Heart left ventricle (tissue), 16 donors: Measurements from ENCODE around the gene FMOD. TPM values are rescaled to one million over a fixed set of nuclear protein-coding genes. Genes with fewer than 3 reads are reported as not detected.

Experiments
- ATAC-seq, 4 donors: fragments of 200-7000 bp; cut with Tn5 transposase; one replicate each; pipeline ENCODE4 v1.9.1; 2020 to 2022; ENCODE audit warnings: moderate library complexity in 4 of 4, mild to moderate bottlenecking in 3 of 4, moderate number of reproducible peaks in 1 of 4
- DNase-seq, 5 donors: peaks; one replicate each; pipeline ENCODE4 v3.0.0-alpha.2; 2020
- H3K27ac ChIP-seq, 12 donors: fragments of 200-600 bp; sonication (generic) in 4 of 12; one replicate each; pipeline versions ENCODE4 v1.5.0 to v1.8.0; 2016 to 2022; ENCODE audit warnings: mild to moderate bottlenecking in 2 of 12
- H3K27me3 ChIP-seq, 9 donors: fragments of 200-600 bp; sonication (generic) in 2 of 9; one replicate each; pipeline versions ENCODE4 v1.5.1 to v1.8.0; 2016 to 2022; ENCODE audit warnings: mild to moderate bottlenecking in 3 of 9
- H3K36me3 ChIP-seq, 9 donors: fragments of 200-600 bp; sonication (generic) in 2 of 9; one replicate each; pipeline versions ENCODE4 v1.5.0 to v1.8.0; 2018 to 2022; ENCODE audit warnings: mild to moderate bottlenecking in 2 of 9
- H3K4me1 ChIP-seq, 12 donors: fragments of 200-600 bp; sonication (generic) in 4 of 12; one replicate each; pipeline versions ENCODE4 v1.5.0 to v1.8.0; 2016 to 2022; ENCODE audit warnings: mild to moderate bottlenecking in 3 of 12
- H3K4me3 ChIP-seq, 12 donors: fragments of 200-600 bp; sonication (generic) in 4 of 12; one replicate each; pipeline versions ENCODE4 v1.5.0 to v1.8.0; 2017 to 2022; ENCODE audit warnings: mild to moderate bottlenecking in 9 of 12, moderate library complexity in 4 of 12
- H3K9me3 ChIP-seq, 12 donors: fragments of 200-600 bp; sonication (generic) in 4 of 12; one replicate each; pipeline versions ENCODE4 v1.5.0 to v1.8.0; 2016 to 2022; ENCODE audit warnings: mild to moderate bottlenecking in 1 of 12
- POLR2A ChIP-seq, 2 donors: fragments of 450-650 bp; IDR thresholded peaks; one replicate each; pipeline ENCODE4 v1.6.1; 2017; ENCODE audit warnings: antibody characterized with exemption in 2 of 2, mild to moderate bottlenecking in 2 of 2, moderate library complexity in 2 of 2
- WGBS, 4 donors: extraction: QIAGEN DNeasy Blood & Tissue Kit in 2 of 4; methylation state at CpG; one replicate each; pipeline versions ENCODE4 v1.1.5 to v1.1.7; 2013 to 2018; 5-methylcytosine and 5-hydroxymethylcytosine counted together
- intact Hi-C, 10 donors: fragments of 100-400 bp; cut with DNase I; formaldehyde crosslinking; loops; one replicate each; pipeline versions ENCODE4 v1.11.1 to v1.14.2; 2022
- polyA plus RNA-seq, 2 donors: library from polyadenylated mRNA; stranded (reverse); fragments of 200-250 nt; gene quantifications; one replicate each; pipeline ENCODE4 v1.2.3, GENCODE V29; 2013
- total RNA-seq, 9 donors: library from RNA; depleted of rRNA in 2 of 9; stranded (reverse); fragments of >200 nt in 2 of 9; fragmentation: NEBNext Ultra II Directional in 3 of 9; extraction: Animal tissue kit (Norgen Biotek cat#: 25700) in 3 of 9; gene quantifications; one replicate each; pipeline versions ENCODE4 v1.1.0 to v1.2.4, GENCODE V29; 2016 to 2023
- TF ChIP-seq, protein P1 (sequence below), 12 donors: fragments of 200-600 bp; sonication (generic) in 4 of 12; IDR thresholded peaks; one replicate each; pipeline versions ENCODE4 v1.5.0 to v1.8.0; 2018 to 2022; ENCODE audit warnings: antibody characterized with exemption in 12 of 12, mild to moderate bottlenecking in 5 of 12
- donor health status: ischemic (EF 13 %, LVEDD 7.1; RV severe dilation, severe dysfunction).
- donor health status: healthy with polysubstance abuse.
- donor health status: DM: no; HTN: yes; CAD: no.
- donor health status: DM: no; HTN: no; CAD: no.
- donor health status: ischemic (EF 25% LVEDD 6.9; RV normal size, moderate dysfunction).
- donor health status: ischemic (EF 25% LVEDD 5.7; RV mildly dilated, moderate dysfunction).
- donor health status: healthy.
- donor health status: DM: yes; HTN: yes; CAD: no.
- donor health status: ischemic (EF 35%, LVEDD 5.7; RV mildly dilated, moderate dysfunction).
- donor health status: nonischemic (EF 11% LVEDD 7.7; RV severe dilation, severe dysfunction).
- donor health status: DM: yes; HTN: yes; CAD: no.
- donor health status: PGD.
- donor health status: ischemic (EF 29% LVEDD 5.4; RV normal size, mild dysfunction).
- donor health status: nonischemic (EF 23%, LVEDD 6.1; RV moderate dilation, normal function).

The FMOD gene
- total and polyA plus RNA-seq, 11 donors, result 3.0 to 33.2 (median 8.1) TPM

DNA sequence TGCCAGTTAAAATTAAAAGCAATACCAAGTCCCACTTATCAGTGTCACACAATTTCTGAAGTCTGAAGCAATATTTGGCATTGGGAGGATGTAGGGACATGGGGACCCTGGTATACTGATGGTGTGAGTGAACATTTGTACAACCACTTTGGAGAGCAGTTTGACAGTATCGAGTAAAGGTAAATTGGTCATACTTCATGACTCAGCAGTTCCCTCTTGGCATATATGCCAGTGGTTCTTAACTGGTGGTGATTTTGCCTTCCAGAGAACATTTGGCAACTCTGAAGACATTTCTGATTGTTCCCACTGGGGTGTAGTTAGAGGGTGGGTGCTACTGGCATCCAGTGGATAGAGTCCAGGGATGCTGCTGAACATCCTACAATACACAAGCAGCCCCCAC, 19.7 kb downstream of the FMOD start:
- Histone ChIP-seq H3K27me3 (no peaks in the 10 kb centered on the region), H3K4me3 (no peak overlapping the region), H3K4me1 (peaks cover 0 to 30% (median 16%) of the 10 kb centered on the region in 12 donors), H3K36me3 (no peaks in the 10 kb centered on the region), H3K27ac (no peak overlapping the region), H3K9me3 (no peaks in the 10 kb centered on the region)
- 68 to 89% (median 74%) methylated on average over 1 of the region's 1 CpG for WGBS, 4 donors
- intact Hi-C loops, result loop anchor here in 1 of 10 donors (10.0 kb wide), 1 partner anchor 296 kb away; no protein-coding TSS in a partner anchor
- no peak for ATAC-seq
- TF ChIP-seq, protein P1, sequence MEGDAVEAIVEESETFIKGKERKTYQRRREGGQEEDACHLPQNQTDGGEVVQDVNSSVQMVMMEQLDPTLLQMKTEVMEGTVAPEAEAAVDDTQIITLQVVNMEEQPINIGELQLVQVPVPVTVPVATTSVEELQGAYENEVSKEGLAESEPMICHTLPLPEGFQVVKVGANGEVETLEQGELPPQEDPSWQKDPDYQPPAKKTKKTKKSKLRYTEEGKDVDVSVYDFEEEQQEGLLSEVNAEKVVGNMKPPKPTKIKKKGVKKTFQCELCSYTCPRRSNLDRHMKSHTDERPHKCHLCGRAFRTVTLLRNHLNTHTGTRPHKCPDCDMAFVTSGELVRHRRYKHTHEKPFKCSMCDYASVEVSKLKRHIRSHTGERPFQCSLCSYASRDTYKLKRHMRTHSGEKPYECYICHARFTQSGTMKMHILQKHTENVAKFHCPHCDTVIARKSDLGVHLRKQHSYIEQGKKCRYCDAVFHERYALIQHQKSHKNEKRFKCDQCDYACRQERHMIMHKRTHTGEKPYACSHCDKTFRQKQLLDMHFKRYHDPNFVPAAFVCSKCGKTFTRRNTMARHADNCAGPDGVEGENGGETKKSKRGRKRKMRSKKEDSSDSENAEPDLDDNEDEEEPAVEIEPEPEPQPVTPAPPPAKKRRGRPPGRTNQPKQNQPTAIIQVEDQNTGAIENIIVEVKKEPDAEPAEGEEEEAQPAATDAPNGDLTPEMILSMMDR (IDR thresholded peaks at IDR 0.05), result no peak
- TF ChIP-seq POLR2A (IDR thresholded peaks at IDR 0.05), result no peak
- DNase-seq, result no peak

DNA sequence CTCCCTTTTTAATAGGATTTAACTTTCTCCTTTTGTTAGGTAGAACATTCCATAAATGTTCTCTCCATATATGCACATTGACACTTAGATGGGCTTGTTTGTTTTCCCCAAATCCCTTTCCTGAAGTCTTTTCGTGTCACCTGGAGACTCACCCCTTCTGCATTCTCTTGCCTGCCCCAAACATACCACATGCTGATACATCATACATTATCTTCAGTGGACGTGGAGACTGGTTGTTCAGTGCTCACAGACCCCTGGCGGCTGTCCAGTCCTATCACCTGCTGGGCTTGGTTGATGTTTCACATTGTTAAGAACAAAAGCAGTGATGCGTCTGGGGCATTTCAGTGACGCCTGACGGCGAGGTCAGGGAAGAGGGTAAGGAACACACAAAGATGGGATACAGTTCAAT, 22.2 kb downstream of the FMOD start:
- ATAC-seq, result no peak
- Histone ChIP-seq H3K27ac (peak overlapping the region in 4 of 12 donors; percentile 92 to 99 (median 96)), H3K27me3 (no peaks in the 10 kb centered on the region), H3K9me3 (no peaks in the 10 kb centered on the region), H3K4me3 (no peak overlapping the region), H3K36me3 (no peaks in the 10 kb centered on the region), H3K4me1 (peaks cover 0 to 50% (median 40%) of the 10 kb centered on the region in 12 donors)
- WGBS, 4 donors, result 57 to 68% (median 60%) methylated on average over 7 of the region's 7 CpGs
- TF ChIP-seq, protein P1 (IDR thresholded peaks at IDR 0.05), result no peak
- no peak for TF ChIP-seq POLR2A (IDR thresholded peaks at IDR 0.05)
- intact Hi-C loops, result no loop called here
- no peak for DNase-seq

DNA sequence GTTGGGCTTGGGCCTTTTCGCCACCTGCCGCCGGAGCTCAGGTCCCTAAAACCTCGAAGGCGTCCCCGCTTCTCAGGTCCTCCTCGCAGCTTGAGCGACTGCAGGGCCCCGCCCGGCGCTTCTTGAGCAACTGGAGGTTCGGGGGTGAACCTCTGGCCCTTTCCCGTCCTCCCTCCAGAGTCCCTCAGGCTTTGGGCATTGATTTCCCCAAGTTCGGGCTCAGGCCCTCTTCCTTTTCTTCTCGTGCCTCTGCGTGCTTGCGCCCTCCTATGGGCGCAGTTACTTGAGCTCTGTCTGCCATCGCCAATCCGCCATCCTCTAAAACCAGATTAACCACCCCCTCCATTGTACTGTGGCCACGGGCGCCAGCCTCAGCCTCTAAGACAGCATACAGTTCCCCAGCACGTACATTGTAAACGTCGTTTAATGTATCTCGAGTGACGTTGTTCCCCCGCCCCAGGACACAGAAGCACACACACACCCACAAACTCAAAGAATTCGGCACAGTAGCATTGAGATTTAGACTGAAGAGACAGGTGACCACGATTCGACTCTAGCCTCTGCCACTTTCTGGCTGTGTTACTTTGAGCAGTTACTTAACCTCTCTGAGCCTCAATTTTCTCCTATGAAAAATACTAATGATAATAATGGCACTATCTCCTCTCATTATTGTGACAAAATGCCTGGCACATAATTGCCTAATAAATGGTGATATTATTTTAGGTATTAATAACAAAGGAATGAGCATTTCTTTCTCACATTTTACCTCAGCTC, 23.1 kb downstream of the FMOD start:
- ATAC-seq (peak; percentile 55 to 69 (median 58)), DNase-seq (peak in 3 of 5 donors; percentile 62 to 75 (median 73))
- Histone ChIP-seq H3K27me3 (no peaks in the 10 kb centered on the region), H3K4me1 (peaks cover 4 to 58% (median 49%) of the 10 kb centered on the region in 12 donors), H3K27ac (peak overlapping the region; percentile 86 to 99 (median 94)), H3K36me3 (no peaks in the 10 kb centered on the region), H3K9me3 (no peaks in the 10 kb centered on the region), H3K4me3 (peak overlapping the region in 11 of 12 donors; percentile 14 to 69 (median 61))
- TF ChIP-seq POLR2A (IDR thresholded peaks at IDR 0.05), result no peak
- TF ChIP-seq, protein P1 (IDR thresholded peaks at IDR 0.05), result peak in 11 of 12 donors; percentile 13 to 72 (median 54)
- intact Hi-C loops, result loop anchor here in 6 of 10 donors (1.0 to 2.0 kb wide), 7 partner anchors 21 to 55 kb away; no protein-coding TSS in a partner anchor
- WGBS, 4 donors, result 13 to 24% (median 15%) methylated on average over 29 to 31 of the region's 31 CpGs
